Psoas muscle (tissue), 8 donors: ENCODE measurements around the gene APOM. TPM values are rescaled to one million over a fixed set of nuclear protein-coding genes. Genes with fewer than 3 reads are reported as not detected.
A peak's percentile ranks its signal among the peaks of the same experiment; 100 is the strongest.

Experiments
- ATAC-seq, 4 donors: fragments of 200-7000 bp; cut with Tn5 transposase; one replicate each; pipeline ENCODE4 v1.9.1; 2020; ENCODE audit warnings: moderate library complexity in 3 of 4, mild to moderate bottlenecking in 2 of 4
- DNase-seq, 2 donors: peaks; one replicate each; pipeline ENCODE4 v3.0.0-alpha.2; 2020
- H3K27ac ChIP-seq: fragments of 200-600 bp; one replicate; pipeline ENCODE4 v1.8.0; 2022
- H3K27me3 ChIP-seq, 3 donors: fragments of 200-600 bp in 1 of 3; one replicate each; pipeline versions ENCODE4 v1.6.1 to v1.8.0; 2013 to 2022; ENCODE audit warnings: low read length in 2 of 3, mild to moderate bottlenecking in 2 of 3, moderate library complexity in 1 of 3; ENCODE audit not compliant: insufficient read depth in 3 of 3
- H3K36me3 ChIP-seq, 2 donors: fragments of 200-600 bp in 1 of 2; one replicate each; pipeline versions ENCODE4 v1.6.1 to v1.8.0; 2013 to 2022; ENCODE audit warnings: low read depth in 1 of 2, mild to moderate bottlenecking in 1 of 2, moderate library complexity in 1 of 2; ENCODE audit not compliant: insufficient read depth in 1 of 2
- H3K4me1 ChIP-seq: fragments of 200-600 bp; one replicate; pipeline ENCODE4 v1.8.0; 2022
- H3K4me3 ChIP-seq: fragments of 200-600 bp; one replicate; pipeline ENCODE4 v1.8.0; 2022; ENCODE audit warnings: mild to moderate bottlenecking
- H3K9me3 ChIP-seq: fragments of 200-600 bp; one replicate; pipeline ENCODE4 v1.8.0; 2022
- CTCF ChIP-seq: fragments of 200-600 bp; IDR thresholded peaks from one replicate; pipeline ENCODE4 v1.8.0; 2022; ENCODE audit warnings: antibody characterized with exemption
- WGBS, 3 donors: extraction: QIAGEN DNeasy Blood & Tissue Kit; methylation state at CpG; one replicate each; pipeline versions ENCODE4 v1.1.6 to v1.1.7; 2013; 5-methylcytosine and 5-hydroxymethylcytosine counted together
- intact Hi-C, 2 donors: fragments of 100-400 bp; cut with DNase I; formaldehyde crosslinking; loops; one replicate each; pipeline versions ENCODE4 v1.11.0 to v1.14.2; 2022
- polyA plus RNA-seq, 3 donors: library from polyadenylated mRNA; stranded (reverse); fragments of 200-250 nt; gene quantifications; one replicate each; pipeline ENCODE4 v1.2.3, GENCODE V29; 2013
- total RNA-seq, 4 donors: library from RNA; stranded (reverse); fragmentation: NEBNext Ultra II Directional in 2 of 4; extraction: Animal tissue kit (Norgen Biotek cat#: 25700) in 2 of 4; gene quantifications; one replicate each; pipeline versions ENCODE4 v1.2.1 to v1.2.4, GENCODE V29; 2021 to 2023
- donor health status: healthy with polysubstance abuse.
- donor health status: DM: no; HTN: no; CAD: no; lungs with moderate emphysema.
- donor health status: Bipolar disorder and iron deficiency.
- donor health status: healthy.
- donor health status: DM: yes; HTN: yes; CAD: no.
- donor health status: DM: no; HTN: no; CAD: no.
- donor health status: DM: no; HTN: no; CAD: no.
- donor health status: DM: yes; HTN: yes; CAD: no.

APOM gene
- total and polyA plus RNA-seq, 7 donors = 1.8 to 3.5 (median 2.3) TPM

DNA sequence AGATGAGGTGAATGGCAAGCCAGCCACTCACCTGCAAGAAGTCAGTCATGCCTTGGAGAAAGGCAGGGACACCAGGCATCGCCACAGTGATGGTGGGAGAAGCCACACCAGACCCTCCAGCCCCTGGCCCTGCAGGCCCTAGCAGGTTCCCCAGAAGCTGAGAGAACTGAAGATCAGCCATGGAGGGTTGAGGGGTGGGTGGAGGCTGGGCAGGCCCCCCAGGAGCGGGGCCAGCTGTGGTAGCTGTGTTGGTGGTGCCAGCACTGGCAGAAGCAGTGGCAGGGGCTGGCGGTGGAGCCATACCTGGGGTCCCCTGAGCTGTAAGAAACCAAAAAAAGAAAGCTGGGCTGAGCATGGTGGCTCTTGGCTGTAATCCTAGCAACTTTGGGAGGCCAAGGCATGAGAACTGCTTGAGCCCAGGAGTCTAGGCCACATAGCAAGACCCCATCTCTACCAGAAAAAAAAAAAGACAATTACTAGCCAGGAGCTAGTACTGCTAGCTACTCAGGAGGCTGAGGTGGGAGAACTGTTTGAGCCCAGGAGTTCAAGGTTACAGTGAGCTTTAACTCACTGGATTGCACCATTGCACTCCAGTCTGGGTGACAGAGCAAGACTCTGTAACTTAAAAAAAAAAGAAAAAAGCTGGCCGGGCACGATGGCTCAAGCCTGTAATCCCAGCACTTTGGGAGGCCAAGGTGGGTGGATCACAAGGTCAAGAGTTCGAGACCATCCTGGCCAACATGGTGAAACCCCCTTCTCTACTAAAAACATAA is 12.7 kb upstream of the APOM start:
- ATAC-seq = no peak
- no peak for TF ChIP-seq CTCF
- Histone ChIP-seq H3K27me3 (no peaks in the 10 kb centered on the region), H3K4me3 (no peak overlapping the region), H3K36me3 (peaks cover 32 to 100% of the 10 kb centered on the region in 2 donors), H3K9me3 (no peaks in the 10 kb centered on the region), H3K27ac (no peak overlapping the region), H3K4me1 (peaks cover 4% of the 10 kb centered on the region)
- 81 to 89% (median 81%) methylated on average over 6 of the region's 6 CpGs for WGBS, 3 donors
- no peak for DNase-seq
- intact Hi-C loops = no loop called here

- no peaks in the 10 kb centered on the region for H3K4me1 ChIP-seq
- no peak overlapping the region for H3K27ac ChIP-seq
- H3K4me3 ChIP-seq = no peak overlapping the region
- no peak for TF ChIP-seq CTCF
- ATAC-seq = peak in 2 of 4 donors; percentile 14 to 31
- no peaks in the 10 kb centered on the region for H3K27me3 ChIP-seq
- DNase-seq = no peak
- intact Hi-C loops = no loop called here
- no peaks in the 10 kb centered on the region for H3K9me3 ChIP-seq
- WGBS, 3 donors = 80 to 83% (median 83%) methylated on average over 17 of the region's 17 CpGs
- H3K36me3 ChIP-seq = peaks cover 35 to 100% of the 10 kb centered on the region in 2 donors
Observed at GRCh38 chr6:31643818-31644454, 11.8 kb upstream of the APOM start.

DNA sequence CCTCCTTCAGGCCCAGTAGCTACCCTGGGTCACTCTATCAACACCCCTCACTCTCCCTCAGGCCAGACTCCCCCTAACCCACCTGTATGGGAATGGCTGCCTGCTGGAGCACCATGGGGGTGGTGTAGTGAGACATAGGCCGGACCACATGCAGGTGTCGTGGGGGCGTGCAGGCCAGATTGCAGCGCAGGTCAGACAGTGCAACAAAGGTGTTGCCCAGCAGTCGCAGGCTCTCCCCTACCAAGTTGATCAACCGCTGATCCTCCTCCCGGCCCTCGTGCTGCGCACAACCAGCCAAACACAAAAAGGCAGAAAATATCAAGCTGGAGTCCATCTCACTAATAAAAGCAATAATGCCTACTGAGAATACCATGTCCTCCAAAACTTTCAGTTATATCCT is 10.4 kb upstream of the APOM start:
- Histone ChIP-seq H3K4me1 (no peaks in the 10 kb centered on the region), H3K36me3 (peaks cover 30 to 100% of the 10 kb centered on the region in 2 donors), H3K9me3 (no peaks in the 10 kb centered on the region), H3K4me3 (no peak overlapping the region), H3K27ac (no peak overlapping the region), H3K27me3 (no peaks in the 10 kb centered on the region)
- no peak for ATAC-seq
- 92 to 96% (median 95%) methylated on average over 9 of the region's 9 CpGs for WGBS, 3 donors
- TF ChIP-seq CTCF = no peak
- no peak for DNase-seq
- intact Hi-C loops = no loop called here

DNA sequence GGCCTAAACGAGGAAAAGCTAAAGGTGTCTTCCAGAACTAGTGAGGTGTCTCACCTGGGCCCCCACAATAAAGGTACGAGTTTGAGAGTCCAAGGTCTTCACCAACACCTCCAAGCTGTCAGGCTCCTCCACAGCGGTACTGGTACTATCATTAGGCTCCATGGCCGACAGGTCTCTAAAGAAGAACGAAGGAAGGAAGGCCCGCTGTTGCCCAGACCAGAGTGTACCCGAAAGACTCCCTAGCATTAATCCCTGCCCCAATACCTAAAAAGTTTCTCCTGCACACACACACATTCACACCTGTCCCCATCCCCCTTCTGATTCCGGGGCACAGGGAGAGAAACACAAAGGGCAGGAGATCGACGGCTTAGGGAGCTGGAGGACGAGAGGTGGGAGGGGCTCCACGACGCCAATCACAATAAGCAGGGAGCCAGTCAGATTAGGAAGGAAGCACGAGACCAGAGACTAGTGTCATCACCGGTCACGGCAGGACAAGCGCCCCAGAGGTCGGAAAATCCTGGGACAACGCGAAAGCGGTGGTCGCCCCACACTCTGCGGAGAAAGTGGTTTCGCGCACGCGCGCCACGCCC is 4.0 kb upstream of the APOM start:
- intact Hi-C loops = loop anchor here (2.0 kb wide), 2 partner anchors 29 to 31 kb away; partner anchors contain the start of gene PRRC2A (in 1 of the 2)
- no peak for TF ChIP-seq CTCF
- WGBS, 3 donors = 1 to 2% (median 2%) methylated on average over 28 to 29 of the region's 29 CpGs
- DNase-seq (peak in 1 of 2 donors; percentile 88), ATAC-seq (peak; percentile 68 to 80 (median 70))
- Histone ChIP-seq H3K9me3 (no peaks in the 10 kb centered on the region), H3K36me3 (peaks cover 11 to 59% of the 10 kb centered on the region in 2 donors), H3K4me3 (peak overlapping the region; percentile 72), H3K4me1 (peaks cover 15% of the 10 kb centered on the region), H3K27me3 (no peaks in the 10 kb centered on the region), H3K27ac (peak overlapping the region; percentile 98)
